ENCODE measurements around the gene ZNF197.

- TF ChIP-seq CTCF (IDR thresholded peaks at IDR 0.05) (peak in 2 of 5 experiments; percentile 19 to 44), EP300 (IDR thresholded peaks at IDR 0.05) (peak in 1 of 2 donors; percentile 77), POLR2A (IDR thresholded peaks at IDR 0.05) (no peak)
Measured at GRCh38 chr3:44624749-44625480, at the start of gene ZNF197.

All from tibial nerve (tissue), 4 donors.